ENCODE measurements around the gene OR10W1. TPM values are rescaled to one million over a fixed set of nuclear protein-coding genes. Genes with fewer than 3 reads are reported as not detected.

Gene OR10W1
- total and polyA plus RNA-seq, 10 of the 15 experiments (the other 5 are each of a cell fraction or from before 2014, with no cell fraction given) = not detected

DNA sequence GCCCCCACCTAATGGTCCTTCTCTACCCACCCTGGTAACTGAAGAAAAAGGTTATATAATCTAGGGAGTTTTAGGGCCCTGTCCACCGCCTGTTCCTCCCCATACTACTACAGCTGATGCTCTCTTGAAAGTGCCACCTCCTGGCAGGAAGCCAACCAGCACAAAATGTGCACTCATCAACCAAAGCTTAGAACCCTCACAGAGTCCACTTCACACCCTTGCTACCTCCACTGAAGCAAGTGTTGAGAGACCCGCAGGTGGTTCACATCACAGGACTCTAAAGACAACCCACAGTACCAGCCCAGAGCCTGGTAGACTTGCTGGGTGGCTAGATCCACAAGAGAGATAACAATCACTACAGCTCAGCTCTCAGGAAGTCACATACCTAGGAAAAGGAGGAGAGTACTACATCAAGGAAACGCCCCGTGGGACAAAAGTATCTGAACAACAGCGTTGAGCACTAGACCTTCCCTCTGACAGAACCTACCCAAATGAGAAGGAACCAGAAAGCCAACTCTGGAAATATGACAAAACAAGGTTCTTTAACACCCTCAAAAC is 17.5 kb upstream of the OR10W1 start:
- FAIRE-seq = no peak
- Histone ChIP-seq H3K27me3 (replicated peaks in 1 of 2; ENCODE audit: control insufficient read depth in 2 of 2, insufficient read depth in 2 of 2, low read length in 1 of 2) (no peaks in the 10 kb centered on the region), H3K4me2 (ENCODE audit: control insufficient read depth, insufficient read depth) (no peak overlapping the region), H3K27ac (ENCODE audit: control insufficient read depth, insufficient read depth) (no peak overlapping the region), H3K4me1 (ENCODE audit: control insufficient read depth, insufficient read depth, low read length) (no peaks in the 10 kb centered on the region), H3K4me3 (no peak overlapping the region), H3K36me3 (ENCODE audit: control insufficient read depth in 2 of 2, insufficient read depth in 2 of 2, low read length in 1 of 2) (no peaks in the 10 kb centered on the region), H3K79me2 (ENCODE audit: control insufficient read depth, insufficient read depth, low read length) (no peaks in the 10 kb centered on the region), H3K9ac (ENCODE audit: control insufficient read depth, insufficient read depth, low read length) (no peak overlapping the region), H4K20me1 (ENCODE audit: control insufficient read depth, insufficient read depth) (no peaks in the 10 kb centered on the region), H3K9me3 (replicated peaks; ENCODE audit: control insufficient read depth, insufficient read depth, low read length) (no peaks in the 10 kb centered on the region), H2AFZ (ENCODE audit: control insufficient read depth, low read depth, low read length) (no peak overlapping the region)
- ChIA-PET CTCF (interaction anchor here (0.9 to 1.9 kb wide), 15 partner anchors 11 to 792 kb away, joined by 3 to 8 read pairs (median 3); partner anchors contain the start of genes BTBD18 and UBE2L6), POLR2A (no interaction called here), SMC1A (ENCODE audit: uncharacterized antibody, unreplicated experiment) (interaction anchor here (0.6 to 1.9 kb wide), 4 partner anchors 227 to 940 kb away, joined by 3 to 9 read pairs (median 4); no protein-coding TSS in a partner anchor), RAD21 (ENCODE audit: unreplicated experiment) (interaction anchor here (0.6 to 1.3 kb wide), 4 partner anchors 209 to 791 kb away, joined by 3 to 5 read pairs (median 4); no protein-coding TSS in a partner anchor)
- ATAC-seq = no peak
- intact Hi-C loops (cut with micrococcal nuclease; ENCODE audit: unreplicated experiment) (loop anchor here (5.0 kb wide), 2 partner anchors 237 to 623 kb away; no protein-coding TSS in a partner anchor), in situ Hi-C loops (cut with MboI) (no loop called here)
- WGBS (ENCODE audit: insufficient coverage, insufficient replicate concordance, low lambda C conversion rate, missing lambda C conversion rate) = 10% methylated on average over 5 of the region's 5 CpGs
- no peak for DNase-seq (ENCODE audit: low read depth, low spot score)
- no TSS peak for BruUV-seq (replicated peaks)
- TF ChIP-seq GABPA (IDR thresholded peaks at IDR 0.05; ENCODE audit: low read depth) (no peak), POLR2AphosphoS5 (IDR thresholded peaks at IDR 0.05; ENCODE audit: low read length) (no peak), MTA2 (IDR thresholded peaks at IDR 0.05; ENCODE audit: low read depth) (no peak), TAF1 (IDR thresholded peaks at IDR 0.05; ENCODE audit: borderline replicate concordance, low read depth, low read length) (no peak), MEF2B (IDR thresholded peaks at IDR 0.05; ENCODE audit: partially characterized antibody, poor library complexity, severe bottlenecking) (no peak), EP300 (IDR thresholded peaks at IDR 0.05; ENCODE audit: borderline replicate concordance in 1 of 2, control insufficient read depth in 1 of 2, low read depth in 2 of 2, low read length in 2 of 2) (no peak), ETV6 (conservative IDR thresholded peaks at IDR 0.05 in 1 of 2, IDR thresholded peaks at IDR 0.05 in 1 of 2; ENCODE audit: borderline replicate concordance in 1 of 2, low read depth in 1 of 2) (no peak), HDAC6 (IDR thresholded peaks at IDR 0.05; ENCODE audit: unreplicated experiment) (no peak), IKZF1 (conservative IDR thresholded peaks at IDR 0.05) (no peak), ZBTB40 (IDR thresholded peaks at IDR 0.05; ENCODE audit: borderline replicate concordance) (no peak), BCLAF1 (IDR thresholded peaks at IDR 0.05) (no peak), IRF5 (IDR thresholded peaks at IDR 0.05; ENCODE audit: borderline replicate concordance) (no peak)

Measured in GM12878 (cell line).